HG02943 (cell line): Measurements from ENCODE around the gene NPTX1.
"Not testable (repeated sequence)": the region's sequence is repeated elsewhere in the genome, so short reads cannot be mapped to it uniquely, and the experiment has no call there.

Experiments
- ATAC-seq: cut with Tn5 transposase; IDR thresholded peaks from one replicate; pipeline ENCODE4 v1.9.1; 2021; ENCODE audit warnings: mild to moderate bottlenecking, low read depth, moderate library complexity; ENCODE audit not compliant: unreplicated experiment

The NPTX1 gene

GRCh38 chr17:80475910-80476876, at the start of gene NPTX1:
Gene NPTX1 (minus strand): TSS chr17:80476607. CDS start chr17:80476446, 161 bp downstream.
- ATAC-seq, result no peak

GRCh38 chr17:80523956-80524712, 47.7 kb upstream of the NPTX1 start:
- ATAC-seq, result no peak

GRCh38 chr17:80523054-80523744, 46.8 kb upstream of the NPTX1 start:
- ATAC-seq, result no peak

- ATAC-seq, result no peak
Observed at GRCh38 chr17:80520810-80521455, 44.5 kb upstream of the NPTX1 start.

GRCh38 chr17:80519091-80519781, 42.8 kb upstream of the NPTX1 start:
- no peak for ATAC-seq

GRCh38 chr17:80518392-80518791, 42.0 kb upstream of the NPTX1 start:
- ATAC-seq, result no peak

- ATAC-seq, result no peak
Observed at GRCh38 chr17:80517641-80518040, 41.2 kb upstream of the NPTX1 start.

- no peak for ATAC-seq
Observed at GRCh38 chr17:80516171-80516932, 39.9 kb upstream of the NPTX1 start.

GRCh38 chr17:80513892-80514291, 37.5 kb upstream of the NPTX1 start:
- ATAC-seq, result no peak

GRCh38 chr17:80513201-80513600, 36.8 kb upstream of the NPTX1 start:
- ATAC-seq, result no peak

GRCh38 chr17:80512233-80512632, 35.8 kb upstream of the NPTX1 start:
- no peak for ATAC-seq

- ATAC-seq, result no peak
Observed at GRCh38 chr17:80511222-80512180, 35.1 kb upstream of the NPTX1 start.

GRCh38 chr17:80510772-80511171, 34.4 kb upstream of the NPTX1 start:
- ATAC-seq, result no peak

- ATAC-seq, result no peak
Observed at GRCh38 chr17:80510132-80510531, 33.7 kb upstream of the NPTX1 start.

GRCh38 chr17:80509311-80509710, 32.9 kb upstream of the NPTX1 start:
- ATAC-seq, result no peak

- no peak for ATAC-seq
Observed at GRCh38 chr17:80507965-80508364, 31.6 kb upstream of the NPTX1 start.

GRCh38 chr17:80507177-80507576, 30.8 kb upstream of the NPTX1 start:
- not testable (repeated sequence) for ATAC-seq
